HG03025 (cell line): ENCODE data around the gene RENBP.

Source experiments
- ATAC-seq: cut with Tn5 transposase; IDR thresholded peaks from one replicate; pipeline ENCODE4 v1.9.1; 2021; ENCODE audit warnings: mild to moderate bottlenecking, moderate library complexity; ENCODE audit not compliant: unreplicated experiment, low FRiP score

RENBP gene

DNA sequence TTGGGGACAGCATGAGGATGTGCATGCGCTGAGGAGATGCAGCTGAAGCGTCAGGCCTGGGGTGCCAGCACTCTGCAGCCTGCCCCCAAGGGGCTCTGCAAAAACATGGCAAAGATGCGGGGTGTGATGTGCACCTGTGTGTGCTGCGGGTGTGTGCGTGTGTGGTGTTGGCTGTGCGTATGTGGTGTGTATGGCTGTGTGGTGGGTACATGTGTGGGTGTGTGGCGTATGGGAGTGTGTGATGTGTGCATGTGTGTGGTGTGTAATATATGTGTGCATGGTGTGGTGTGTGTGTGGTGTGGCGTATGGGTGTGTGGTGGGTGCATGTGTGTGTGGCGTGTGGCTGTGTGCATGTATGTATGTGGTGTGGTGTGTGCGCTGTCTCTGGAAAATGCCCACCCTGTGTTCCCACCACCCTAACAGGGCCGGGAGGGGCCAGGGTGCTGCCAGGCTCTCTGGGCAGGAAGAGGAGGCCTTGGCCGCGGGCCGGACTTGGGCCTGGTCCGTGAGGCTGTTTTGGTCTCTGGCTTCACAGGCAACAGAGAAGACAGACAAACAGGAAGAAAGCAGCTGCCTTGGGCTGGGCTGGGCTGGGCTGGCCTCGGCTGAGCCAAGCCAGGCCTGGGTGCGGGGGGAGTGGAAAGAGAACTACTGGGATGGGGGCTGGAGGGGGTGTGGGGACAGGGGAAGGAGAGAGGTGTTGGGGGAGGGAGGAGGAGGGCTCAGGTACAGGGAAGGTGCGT, 41.0 kb downstream of the RENBP start:
- no peak for ATAC-seq

DNA sequence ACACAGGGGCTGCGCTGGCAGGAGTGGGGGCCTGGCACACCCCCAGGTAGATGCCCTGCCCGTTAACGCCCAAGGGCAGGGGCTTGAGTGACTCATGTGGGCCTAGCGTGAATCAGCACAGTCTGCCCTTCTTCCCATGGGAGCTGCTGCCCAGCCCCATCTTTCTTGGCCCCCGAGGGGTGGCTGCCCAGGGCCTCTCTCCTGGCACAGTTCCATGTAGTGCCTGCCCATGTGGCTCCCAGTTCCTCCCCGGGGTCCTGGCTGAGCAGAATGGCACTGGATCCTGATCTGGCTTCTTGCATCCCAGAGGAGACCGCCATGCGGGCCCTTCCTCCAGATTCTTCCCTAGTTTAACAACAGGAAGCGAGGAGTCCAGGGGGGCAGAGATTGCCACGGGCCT, 42.1 kb downstream of the RENBP start:
- no peak for ATAC-seq

DNA sequence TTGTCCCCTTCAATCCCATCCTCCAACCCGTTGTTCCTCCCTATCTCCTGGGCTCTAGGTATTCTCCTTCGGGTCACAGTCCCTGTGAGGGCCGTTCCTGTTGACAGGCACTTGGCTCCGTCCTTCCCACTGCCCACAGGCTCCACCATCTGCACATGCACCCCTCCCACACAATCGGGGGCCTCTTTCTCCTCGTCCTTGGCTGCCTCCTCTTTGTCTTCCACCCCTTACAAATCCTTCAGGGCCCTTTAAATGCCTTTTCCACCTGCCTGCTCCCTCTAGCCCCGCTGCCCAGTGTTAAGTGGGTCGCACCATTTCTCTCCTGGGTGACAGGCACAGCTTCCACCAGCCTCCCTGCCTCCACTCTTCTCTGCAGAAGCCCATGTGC, 42.7 kb downstream of the RENBP start:
- no peak for ATAC-seq

DNA sequence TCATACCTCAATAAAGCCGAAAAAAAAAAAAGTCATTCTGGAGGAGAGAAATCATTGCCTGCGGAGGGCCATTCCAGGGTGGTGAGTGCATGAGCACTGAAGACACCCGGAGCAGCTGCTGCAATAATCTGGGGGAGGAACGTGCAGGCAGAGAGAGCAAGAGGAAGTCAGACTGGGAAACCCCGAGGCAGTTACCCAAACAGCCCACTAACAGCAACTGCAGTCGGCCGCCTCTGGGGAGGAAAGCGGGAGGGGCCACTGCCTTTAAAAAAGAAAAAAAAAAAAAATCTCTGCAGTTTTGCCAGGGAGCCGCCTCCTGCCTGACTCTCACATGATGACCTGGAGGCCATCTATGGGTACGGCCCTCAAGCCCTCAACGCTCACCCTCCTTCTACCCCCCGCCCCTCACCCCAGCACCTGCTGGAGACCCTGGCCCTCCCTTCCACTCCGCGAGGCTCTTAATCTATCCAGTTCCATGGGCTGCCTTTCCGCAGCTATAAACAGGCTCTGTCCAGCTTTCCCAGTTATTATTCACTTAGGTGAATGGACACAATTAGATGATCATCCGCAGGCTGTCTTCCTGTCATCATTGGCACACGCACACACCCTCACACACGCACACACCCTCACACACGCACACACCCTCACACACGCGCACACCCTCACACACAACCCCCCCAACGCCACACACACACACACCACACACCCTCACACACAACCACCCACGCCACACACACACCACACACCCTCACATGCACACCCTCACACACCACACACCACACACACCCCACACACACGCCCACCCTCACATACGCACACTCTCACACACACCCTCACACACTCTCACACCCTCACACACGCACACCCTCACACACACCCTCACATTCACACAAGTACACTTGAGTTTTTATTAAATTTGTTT, 43.4 kb downstream of the RENBP start:
- no peak for ATAC-seq

DNA sequence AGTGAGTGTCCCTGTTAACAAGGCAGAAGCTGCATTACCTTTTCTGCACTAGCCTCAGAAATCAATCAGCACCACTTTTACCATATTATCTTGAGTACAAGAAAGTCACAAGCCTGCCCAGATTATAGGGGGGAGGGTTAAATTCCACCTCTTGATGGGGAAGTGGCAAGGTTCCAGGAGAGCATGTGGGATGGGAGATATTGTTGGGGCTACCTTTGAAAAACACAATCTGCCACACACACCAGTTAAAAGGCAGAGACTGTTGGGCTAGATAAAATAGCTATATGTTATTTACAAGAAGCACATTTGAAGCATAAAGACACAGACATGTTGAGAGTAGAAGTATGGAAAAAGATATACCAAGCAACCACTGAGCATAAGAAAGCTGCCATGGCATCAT, 46.5 kb downstream of the RENBP start:
- ATAC-seq, result no peak

DNA sequence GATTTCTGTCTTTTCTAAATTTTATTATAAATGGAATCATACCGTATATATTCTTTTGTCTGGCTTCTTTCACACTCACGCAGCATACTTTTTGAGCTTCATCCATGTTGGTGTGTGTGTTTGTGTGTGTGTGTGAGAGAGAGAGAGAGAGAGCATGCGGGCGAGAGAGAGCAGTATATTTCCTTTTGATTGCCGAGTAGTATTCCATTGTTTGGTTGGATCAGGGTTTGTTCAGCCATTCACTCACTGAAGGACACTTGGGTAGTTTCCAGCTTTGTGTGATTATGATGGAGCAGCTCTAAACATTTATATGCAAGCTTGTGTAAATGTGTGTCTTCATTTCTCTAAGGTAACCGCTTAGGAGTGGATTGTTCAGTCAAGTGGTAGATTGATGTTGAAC, 55.3 kb downstream of the RENBP start:
- no peak for ATAC-seq

DNA sequence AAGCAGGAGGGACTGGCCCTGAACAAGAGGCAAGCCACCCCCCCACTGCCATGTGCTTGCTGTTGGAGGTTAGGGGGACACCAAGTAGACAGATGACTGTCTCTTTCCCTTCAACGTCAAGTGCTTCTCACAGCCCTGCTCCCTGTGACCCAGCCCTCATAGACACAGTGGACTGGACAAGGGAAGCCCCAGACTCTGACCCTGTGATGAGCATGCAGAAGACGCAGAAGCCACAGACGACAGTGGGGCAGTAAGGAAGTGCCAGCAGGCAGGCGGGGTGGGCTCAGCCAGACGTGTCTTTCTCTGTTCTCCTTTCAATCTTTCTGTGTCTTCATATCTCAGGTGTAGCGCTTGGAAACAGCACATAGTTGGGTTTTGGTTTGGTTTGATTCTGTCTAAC, 56.1 kb downstream of the RENBP start:
- ATAC-seq, result no peak

DNA sequence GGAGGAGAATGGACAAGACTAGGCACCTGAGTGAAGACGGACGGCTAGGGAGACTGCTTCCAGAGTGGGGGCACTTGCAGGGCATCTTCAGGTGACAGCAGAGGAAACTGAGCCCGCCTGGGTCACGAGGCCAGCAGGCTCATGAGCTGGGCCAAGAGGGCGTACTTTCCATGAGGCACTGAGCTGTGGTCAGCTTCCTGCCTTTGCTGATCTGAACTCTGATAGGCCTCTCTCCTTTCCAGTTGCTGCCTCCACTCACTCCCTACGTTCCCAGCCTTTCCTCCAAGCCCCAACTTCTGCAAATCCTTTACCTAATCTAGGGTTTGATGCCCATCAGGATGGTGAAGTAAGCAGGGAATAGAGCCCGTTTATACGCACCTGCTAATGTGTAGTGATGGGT, 57.1 kb downstream of the RENBP start:
- no peak for ATAC-seq

DNA sequence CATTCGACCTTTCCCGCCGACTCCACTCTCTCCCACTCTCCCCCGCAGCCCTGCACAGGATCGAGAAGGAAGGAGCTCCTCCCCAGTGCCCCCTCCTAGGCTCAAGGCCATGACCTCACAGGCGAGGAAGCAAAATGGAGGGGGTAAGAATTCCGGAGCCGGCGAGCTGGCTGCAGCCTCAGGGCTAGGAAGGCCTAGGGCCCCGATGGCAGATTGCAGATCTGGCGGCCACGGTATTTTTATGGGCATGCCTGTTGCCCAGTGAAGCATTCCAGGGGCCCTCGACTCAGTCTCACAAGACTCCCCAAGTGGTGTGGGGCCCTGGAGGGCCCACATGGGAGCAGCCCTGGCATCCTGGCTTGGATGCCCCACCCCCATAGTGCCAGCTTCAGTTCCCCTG, 57.5 kb downstream of the RENBP start:
- no peak for ATAC-seq

DNA sequence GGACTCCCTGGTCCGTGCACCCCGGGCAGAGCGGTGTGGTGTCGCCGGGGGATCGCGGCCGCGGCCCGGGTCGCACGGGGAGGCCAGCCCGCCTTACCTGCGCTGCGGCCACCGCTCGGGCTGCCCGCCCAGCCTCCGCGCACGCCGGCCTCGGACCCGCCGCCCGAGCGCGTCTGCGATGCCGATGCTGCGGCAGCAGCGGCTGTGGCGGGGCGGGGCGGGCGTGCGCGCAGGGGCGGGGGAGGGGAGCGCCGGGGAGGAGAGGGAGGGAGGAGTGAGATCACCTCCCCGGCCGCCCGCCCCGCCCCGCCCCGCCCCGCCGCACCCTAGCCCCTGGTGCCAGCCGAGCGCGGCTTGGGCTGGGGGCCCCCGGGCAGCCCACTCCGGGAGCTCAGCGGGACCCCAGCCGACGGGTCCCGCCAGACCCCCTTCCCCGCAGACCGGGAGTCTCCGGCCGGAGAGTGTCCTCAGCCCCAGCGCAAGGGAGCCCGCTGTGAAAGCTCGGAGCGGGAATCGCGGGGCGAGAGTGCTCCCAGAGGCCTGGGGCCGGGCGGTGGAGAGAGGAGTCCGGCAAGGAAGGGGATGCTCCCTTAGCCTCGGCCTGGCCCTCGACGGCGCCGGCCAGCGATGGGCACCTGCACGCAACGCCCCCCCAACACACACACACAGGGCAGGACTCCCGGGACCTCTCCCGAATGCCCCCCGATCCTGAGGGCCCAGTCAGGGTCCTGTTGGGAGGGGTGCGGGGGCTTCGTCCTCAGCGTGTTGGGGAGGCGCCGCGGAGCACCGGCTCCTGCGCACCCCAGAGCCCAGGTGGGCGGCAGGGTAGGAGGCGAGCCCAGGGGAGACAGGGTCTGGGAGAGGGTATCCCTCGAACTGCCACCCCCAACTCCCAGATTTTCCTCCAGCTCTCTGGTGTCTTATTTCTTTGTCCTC, 58.2 kb downstream of the RENBP start, which contains the start of gene L1CAM:
Gene L1CAM, minus strand, starts transcription at position 206 of the 936 bp plus-strand sequence. CDS start 10,337 bp downstream, outside the sequence.
- no peak for ATAC-seq
